ENCODE data around the gene TNRC6A.

TNRC6A gene

DNA sequence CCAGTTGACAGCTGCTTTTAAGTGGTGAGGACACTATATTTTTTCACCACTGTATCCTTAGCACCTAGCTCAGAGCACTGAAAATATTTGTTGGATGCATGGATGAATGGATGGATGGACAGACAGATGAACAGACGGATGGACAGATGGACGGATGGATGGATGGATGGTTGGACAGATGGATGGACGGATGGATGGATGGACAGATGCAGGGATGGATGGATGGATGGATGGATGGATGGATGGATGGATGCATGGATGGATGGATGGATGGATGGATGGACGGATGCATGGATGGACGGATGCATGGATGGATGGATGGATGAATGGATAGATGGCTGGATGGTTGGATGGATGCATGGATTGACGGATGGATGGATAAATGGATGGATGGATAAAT, 103.9 kb downstream of the TNRC6A start:
- Histone ChIP-seq H3K9ac (no peak overlapping the region), H2AFZ (ENCODE audit: low read depth) (no peak overlapping the region), H3K4me3 (IDR thresholded peaks at IDR 0.05; ENCODE audit: insufficient read depth, low read depth, low read length) (no peak overlapping the region), H3K4me2 (no peak overlapping the region), H3K27me3 (ENCODE audit: insufficient read depth, low read depth) (no peaks in the 10 kb centered on the region), H3K79me2 (ENCODE audit: insufficient read depth, low read depth) (no peaks in the 10 kb centered on the region), H3K36me3 (ENCODE audit: insufficient read depth) (no peaks in the 10 kb centered on the region), H3K4me1 (ENCODE audit: low read depth, poor library complexity, severe bottlenecking) (no peaks in the 10 kb centered on the region), H4K20me1 (ENCODE audit: insufficient read depth) (no peaks in the 10 kb centered on the region), H3K27ac (no peak overlapping the region)
- TF ChIP-seq, protein P1, sequence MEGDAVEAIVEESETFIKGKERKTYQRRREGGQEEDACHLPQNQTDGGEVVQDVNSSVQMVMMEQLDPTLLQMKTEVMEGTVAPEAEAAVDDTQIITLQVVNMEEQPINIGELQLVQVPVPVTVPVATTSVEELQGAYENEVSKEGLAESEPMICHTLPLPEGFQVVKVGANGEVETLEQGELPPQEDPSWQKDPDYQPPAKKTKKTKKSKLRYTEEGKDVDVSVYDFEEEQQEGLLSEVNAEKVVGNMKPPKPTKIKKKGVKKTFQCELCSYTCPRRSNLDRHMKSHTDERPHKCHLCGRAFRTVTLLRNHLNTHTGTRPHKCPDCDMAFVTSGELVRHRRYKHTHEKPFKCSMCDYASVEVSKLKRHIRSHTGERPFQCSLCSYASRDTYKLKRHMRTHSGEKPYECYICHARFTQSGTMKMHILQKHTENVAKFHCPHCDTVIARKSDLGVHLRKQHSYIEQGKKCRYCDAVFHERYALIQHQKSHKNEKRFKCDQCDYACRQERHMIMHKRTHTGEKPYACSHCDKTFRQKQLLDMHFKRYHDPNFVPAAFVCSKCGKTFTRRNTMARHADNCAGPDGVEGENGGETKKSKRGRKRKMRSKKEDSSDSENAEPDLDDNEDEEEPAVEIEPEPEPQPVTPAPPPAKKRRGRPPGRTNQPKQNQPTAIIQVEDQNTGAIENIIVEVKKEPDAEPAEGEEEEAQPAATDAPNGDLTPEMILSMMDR (conservative IDR thresholded peaks at IDR 0.05; ENCODE audit: low read depth, low read length), result no peak

DNA sequence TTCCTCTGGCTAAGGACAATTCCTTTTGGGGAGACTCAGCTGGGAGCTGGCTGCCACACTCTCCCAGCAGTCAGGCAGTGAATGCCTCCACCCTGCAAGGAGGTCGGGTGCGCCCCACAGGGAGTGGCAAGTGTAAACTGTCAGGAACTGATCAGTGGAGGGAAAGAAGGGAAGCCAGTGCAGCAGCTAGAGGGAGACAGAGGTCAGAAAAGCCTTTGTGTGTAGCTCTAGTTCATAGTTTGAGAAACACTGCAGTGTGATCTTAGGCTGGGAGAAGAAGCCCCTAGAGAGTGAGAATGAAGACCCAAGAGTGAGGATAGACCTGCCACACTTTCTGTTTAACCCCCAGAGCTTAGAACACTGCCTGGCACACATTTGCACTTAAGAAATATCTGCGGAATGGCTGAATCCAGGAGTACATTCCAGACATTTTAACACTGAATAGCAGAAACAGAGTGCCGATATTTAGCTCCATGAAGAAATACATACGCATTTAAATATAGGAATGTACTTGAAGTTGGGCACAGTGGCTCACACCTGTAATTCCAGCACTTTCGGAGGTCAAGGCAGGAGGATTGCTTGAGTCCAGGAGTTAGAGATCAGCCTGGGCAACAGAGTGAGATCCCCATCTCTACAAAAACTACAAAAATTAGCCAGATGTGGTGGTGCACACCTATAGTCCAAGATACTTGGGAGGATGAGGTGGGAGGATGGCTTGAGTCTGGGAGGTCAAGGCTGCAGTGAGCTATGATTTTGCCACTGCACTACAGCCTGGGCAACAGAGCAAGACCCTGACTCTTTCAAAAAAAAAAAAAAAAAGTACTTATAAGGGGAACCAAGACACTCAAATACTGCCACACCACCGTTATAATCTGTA, 105.2 kb downstream of the TNRC6A start:
- TF ChIP-seq, protein P1 (conservative IDR thresholded peaks at IDR 0.05; ENCODE audit: low read depth, low read length), result peak; percentile 64
- Histone ChIP-seq H4K20me1 (ENCODE audit: insufficient read depth) (no peaks in the 10 kb centered on the region), H3K9ac (no peak overlapping the region), H3K27ac (no peak overlapping the region), H2AFZ (ENCODE audit: low read depth) (no peak overlapping the region), H3K79me2 (ENCODE audit: insufficient read depth, low read depth) (no peaks in the 10 kb centered on the region), H3K27me3 (ENCODE audit: insufficient read depth, low read depth) (no peaks in the 10 kb centered on the region), H3K4me2 (no peak overlapping the region), H3K36me3 (ENCODE audit: insufficient read depth) (no peaks in the 10 kb centered on the region), H3K4me3 (IDR thresholded peaks at IDR 0.05; ENCODE audit: insufficient read depth, low read depth, low read length) (no peak overlapping the region), H3K4me1 (ENCODE audit: low read depth, poor library complexity, severe bottlenecking) (no peaks in the 10 kb centered on the region)

DNA sequence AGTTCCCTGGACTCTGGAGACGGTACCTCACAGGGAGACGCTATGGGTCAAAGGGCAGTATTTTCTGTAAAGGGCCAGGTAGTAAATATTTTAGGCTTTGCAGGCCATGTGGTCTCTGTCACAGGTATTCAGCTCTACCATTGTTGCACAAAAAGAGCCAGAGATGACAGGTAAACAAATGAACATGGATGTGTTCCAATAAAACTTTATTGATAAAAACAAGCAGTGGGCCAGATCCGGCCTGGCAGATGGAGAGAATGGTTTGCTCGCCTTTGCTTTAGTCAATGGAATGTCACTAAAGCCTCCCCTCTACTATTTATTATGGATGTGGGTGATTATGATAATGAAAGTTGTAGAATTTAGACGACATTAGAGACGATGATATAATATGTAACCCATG, 107.4 kb downstream of the TNRC6A start:
- H3K4me3 ChIP-seq (IDR thresholded peaks at IDR 0.05; ENCODE audit: insufficient read depth, low read depth, low read length), result no peak overlapping the region
- TF ChIP-seq, protein P1 (conservative IDR thresholded peaks at IDR 0.05; ENCODE audit: low read depth, low read length), result no peak
- no peaks in the 10 kb centered on the region for H3K36me3 ChIP-seq (ENCODE audit: insufficient read depth)
- no peaks in the 10 kb centered on the region for H3K79me2 ChIP-seq (ENCODE audit: insufficient read depth, low read depth)
- no peak overlapping the region for H3K4me2 ChIP-seq
- H3K4me1 ChIP-seq (ENCODE audit: low read depth, poor library complexity, severe bottlenecking), result no peaks in the 10 kb centered on the region
- no peak overlapping the region for H2AFZ ChIP-seq (ENCODE audit: low read depth)
- H3K9ac ChIP-seq, result no peak overlapping the region
- H3K27me3 ChIP-seq (ENCODE audit: insufficient read depth, low read depth), result no peaks in the 10 kb centered on the region
- no peak overlapping the region for H3K27ac ChIP-seq
- H4K20me1 ChIP-seq (ENCODE audit: insufficient read depth), result no peaks in the 10 kb centered on the region

DNA sequence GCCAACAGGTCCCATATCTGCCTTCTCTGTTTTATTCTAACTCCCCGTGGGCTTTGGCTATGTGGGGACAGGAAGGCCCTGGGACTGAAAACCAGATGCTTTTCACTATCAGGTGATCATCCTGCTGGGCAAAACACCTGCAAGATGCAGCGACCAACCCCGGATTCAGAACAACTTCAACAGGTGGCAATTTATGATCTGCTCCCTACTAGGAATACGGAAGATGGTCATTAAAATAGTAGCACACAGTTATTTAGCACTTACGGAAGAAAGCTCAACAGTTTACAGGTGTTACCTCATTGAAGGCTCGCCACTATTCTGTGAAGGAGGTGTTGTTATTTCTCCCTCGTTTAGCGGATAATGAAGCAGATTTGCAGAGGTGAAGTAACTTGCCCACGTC, 108.5 kb downstream of the TNRC6A start:
- TF ChIP-seq, protein P1 (conservative IDR thresholded peaks at IDR 0.05; ENCODE audit: low read depth, low read length), result no peak
- Histone ChIP-seq H3K4me3 (IDR thresholded peaks at IDR 0.05; ENCODE audit: insufficient read depth, low read depth, low read length) (no peak overlapping the region), H3K4me2 (no peak overlapping the region), H3K9ac (no peak overlapping the region), H3K27me3 (ENCODE audit: insufficient read depth, low read depth) (no peaks in the 10 kb centered on the region), H3K79me2 (ENCODE audit: insufficient read depth, low read depth) (no peaks in the 10 kb centered on the region), H3K27ac (no peak overlapping the region), H2AFZ (ENCODE audit: low read depth) (no peak overlapping the region), H3K4me1 (ENCODE audit: low read depth, poor library complexity, severe bottlenecking) (no peaks in the 10 kb centered on the region), H4K20me1 (ENCODE audit: insufficient read depth) (no peaks in the 10 kb centered on the region), H3K36me3 (ENCODE audit: insufficient read depth) (no peaks in the 10 kb centered on the region)
